GM19397 (cell line): ENCODE results near the gene ATG14.
"Not testable (repeated sequence)": the region's sequence is repeated elsewhere in the genome, so short reads cannot be mapped to it uniquely, and the experiment has no call there.

Experiments
- ATAC-seq: cut with Tn5 transposase; IDR thresholded peaks from one replicate; pipeline ENCODE4 v1.9.1; 2021; ENCODE audit warnings: mild to moderate bottlenecking, moderate library complexity; ENCODE audit not compliant: unreplicated experiment

The ATG14 gene

GRCh38 chr14:55411426-55412389, at the start of gene ATG14:
TSS of gene ATG14 (minus strand) at chr14:55411830. CDS start at chr14:55411822, 8 bp downstream.
- peak; percentile 97 for ATAC-seq

GRCh38 chr14:55458800-55459515, 47.3 kb upstream of the ATG14 start:
- peak; percentile 62 for ATAC-seq

- no peak for ATAC-seq
Observed at GRCh38 chr14:55457496-55457895, 45.9 kb upstream of the ATG14 start.

GRCh38 chr14:55456411-55456810, 44.8 kb upstream of the ATG14 start:
- ATAC-seq, result not testable (repeated sequence)

GRCh38 chr14:55454264-55455002, 42.8 kb upstream of the ATG14 start:
- no peak for ATAC-seq

- no peak for ATAC-seq
Observed at GRCh38 chr14:55451950-55452349, 40.3 kb upstream of the ATG14 start.

- ATAC-seq, result no peak
Observed at GRCh38 chr14:55451398-55451797, 39.8 kb upstream of the ATG14 start.

- no peak for ATAC-seq
Observed at GRCh38 chr14:55450987-55451386, 39.4 kb upstream of the ATG14 start.

- no peak for ATAC-seq
Observed at GRCh38 chr14:55450539-55450938, 38.9 kb upstream of the ATG14 start.

- no peak for ATAC-seq
Observed at GRCh38 chr14:55450124-55450523, 38.5 kb upstream of the ATG14 start.

GRCh38 chr14:55449116-55449515, 37.5 kb upstream of the ATG14 start:
- no peak for ATAC-seq

GRCh38 chr14:55448141-55448614, 36.5 kb upstream of the ATG14 start:
- ATAC-seq, result no peak

GRCh38 chr14:55446833-55447232, 35.2 kb upstream of the ATG14 start:
- no peak for ATAC-seq

GRCh38 chr14:55446127-55446736, 34.6 kb upstream of the ATG14 start:
- ATAC-seq, result no peak

- ATAC-seq, result no peak
Observed at GRCh38 chr14:55441286-55441685, 29.7 kb upstream of the ATG14 start.

GRCh38 chr14:55440385-55440784, 28.8 kb upstream of the ATG14 start, which contains the start of gene TBPL2:
TSS of gene TBPL2 (minus strand) at chr14:55440616. CDS start at chr14:55440449, 167 bp downstream.
- ATAC-seq, result no peak

- ATAC-seq, result no peak
Observed at GRCh38 chr14:55438066-55438683, 26.5 kb upstream of the ATG14 start.

- ATAC-seq, result no peak
Observed at GRCh38 chr14:55436931-55437330, 25.3 kb upstream of the ATG14 start.

- no peak for ATAC-seq
Observed at GRCh38 chr14:55436519-55436918, 24.9 kb upstream of the ATG14 start.

- no peak for ATAC-seq
Observed at GRCh38 chr14:55434805-55435174, 23.2 kb upstream of the ATG14 start.
